ENCODE data around the gene CBLB.
"Not testable (repeated sequence)": the region's sequence is repeated elsewhere in the genome, so short reads cannot be mapped to it uniquely, and the experiment has no call there.

DNA sequence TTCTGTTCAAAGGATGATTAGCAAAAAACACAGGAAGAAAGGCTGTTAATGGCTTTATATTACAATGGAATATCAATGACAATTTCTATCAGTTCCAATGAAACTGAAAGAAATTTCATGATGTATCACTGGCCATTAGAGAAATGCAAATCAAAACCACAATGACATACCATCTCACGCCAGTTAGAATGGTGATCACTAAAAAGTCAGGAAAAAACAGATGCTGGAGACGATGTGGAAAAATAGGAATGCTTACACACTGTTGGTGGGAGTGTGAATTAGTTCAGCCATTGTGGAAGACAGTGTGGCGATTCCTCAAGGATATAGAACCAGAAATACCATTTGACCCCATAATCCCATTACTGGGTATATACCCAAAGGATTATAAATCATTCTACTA, 53.5 kb downstream of the CBLB start:
- TF ChIP-seq, protein P1, sequence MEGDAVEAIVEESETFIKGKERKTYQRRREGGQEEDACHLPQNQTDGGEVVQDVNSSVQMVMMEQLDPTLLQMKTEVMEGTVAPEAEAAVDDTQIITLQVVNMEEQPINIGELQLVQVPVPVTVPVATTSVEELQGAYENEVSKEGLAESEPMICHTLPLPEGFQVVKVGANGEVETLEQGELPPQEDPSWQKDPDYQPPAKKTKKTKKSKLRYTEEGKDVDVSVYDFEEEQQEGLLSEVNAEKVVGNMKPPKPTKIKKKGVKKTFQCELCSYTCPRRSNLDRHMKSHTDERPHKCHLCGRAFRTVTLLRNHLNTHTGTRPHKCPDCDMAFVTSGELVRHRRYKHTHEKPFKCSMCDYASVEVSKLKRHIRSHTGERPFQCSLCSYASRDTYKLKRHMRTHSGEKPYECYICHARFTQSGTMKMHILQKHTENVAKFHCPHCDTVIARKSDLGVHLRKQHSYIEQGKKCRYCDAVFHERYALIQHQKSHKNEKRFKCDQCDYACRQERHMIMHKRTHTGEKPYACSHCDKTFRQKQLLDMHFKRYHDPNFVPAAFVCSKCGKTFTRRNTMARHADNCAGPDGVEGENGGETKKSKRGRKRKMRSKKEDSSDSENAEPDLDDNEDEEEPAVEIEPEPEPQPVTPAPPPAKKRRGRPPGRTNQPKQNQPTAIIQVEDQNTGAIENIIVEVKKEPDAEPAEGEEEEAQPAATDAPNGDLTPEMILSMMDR (IDR thresholded peaks at IDR 0.05; ENCODE audit: borderline replicate concordance, extremely low read depth, low read length, poor library complexity, severe bottlenecking): not testable (repeated sequence)
- not testable (repeated sequence) for TF ChIP-seq EZH2 (IDR thresholded peaks at IDR 0.05; ENCODE audit: borderline replicate concordance, low read depth, low read length, severe bottlenecking)
